Measurements from ENCODE around the gene TMEM244.

Gene TMEM244

GRCh38 chr6:129785047-129785755, 75.9 kb downstream of the TMEM244 start:
- Histone ChIP-seq H3K4me3 (ENCODE audit: low read depth in 1 of 2, low read length in 1 of 2) (no peak overlapping the region), H3K27ac (no peak overlapping the region), H3K9me3 (no peaks in the 10 kb centered on the region), H3K27me3 (no peaks in the 10 kb centered on the region), H3K4me1 (ENCODE audit: control insufficient read depth in 1 of 2, insufficient read depth in 1 of 2, low read depth in 1 of 2, low read length in 1 of 2) (no peaks in the 10 kb centered on the region), H3K36me3 (no peaks in the 10 kb centered on the region)
- no peak for TF ChIP-seq CTCF (IDR thresholded peaks at IDR 0.05)

Measured in neutrophil (primary cell).